VCaP (cell line): ENCODE measurements around the gene ADGRD1.

Experiments
- H3K27ac ChIP-seq: fragments of 450-650 bp; 2 replicates; pipeline ENCODE4 v1.5.1; 2017
- TF ChIP-seq, protein P1 (sequence below): fragments of 450-650 bp; conservative IDR thresholded peaks from 2 replicates; pipeline ENCODE4 v1.5.1; 2017; ENCODE audit warnings: mild to moderate bottlenecking, moderate library complexity

The ADGRD1 gene

DNA sequence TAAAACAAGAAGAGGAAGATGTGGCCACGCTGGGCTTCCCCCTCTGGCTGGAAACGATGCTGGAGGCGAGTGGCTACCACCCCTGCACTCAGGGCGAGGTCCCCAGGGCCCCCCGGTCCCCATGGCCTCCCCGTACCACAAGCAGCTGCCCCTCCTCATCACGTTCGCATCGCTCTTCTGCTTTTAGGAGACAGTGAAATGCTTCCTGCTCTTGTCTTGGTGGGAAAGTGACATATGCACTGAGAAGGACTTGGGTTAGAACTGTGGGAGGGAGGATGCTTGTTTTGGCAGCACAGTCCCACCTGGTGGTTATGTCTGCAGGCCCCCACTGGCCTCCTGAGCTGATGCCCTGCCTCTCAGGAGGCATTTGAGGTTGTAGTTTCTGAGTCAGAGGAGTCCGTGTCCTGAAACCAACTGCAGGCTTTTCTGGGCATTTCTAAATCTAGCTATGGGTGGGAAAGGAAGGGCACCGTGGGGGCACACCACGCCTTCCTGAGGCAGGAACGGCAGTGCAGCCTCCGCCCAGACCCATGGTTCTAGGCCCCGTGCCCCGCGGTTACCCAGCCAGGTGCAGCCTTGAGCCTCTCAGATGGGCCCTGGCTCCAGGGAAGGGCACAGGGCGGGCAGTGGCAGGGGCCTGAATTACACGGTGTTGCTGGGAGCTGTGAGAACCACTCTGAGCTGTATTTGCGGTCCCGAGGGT is 139.3 kb downstream of the ADGRD1 start:
- TF ChIP-seq, protein P1, sequence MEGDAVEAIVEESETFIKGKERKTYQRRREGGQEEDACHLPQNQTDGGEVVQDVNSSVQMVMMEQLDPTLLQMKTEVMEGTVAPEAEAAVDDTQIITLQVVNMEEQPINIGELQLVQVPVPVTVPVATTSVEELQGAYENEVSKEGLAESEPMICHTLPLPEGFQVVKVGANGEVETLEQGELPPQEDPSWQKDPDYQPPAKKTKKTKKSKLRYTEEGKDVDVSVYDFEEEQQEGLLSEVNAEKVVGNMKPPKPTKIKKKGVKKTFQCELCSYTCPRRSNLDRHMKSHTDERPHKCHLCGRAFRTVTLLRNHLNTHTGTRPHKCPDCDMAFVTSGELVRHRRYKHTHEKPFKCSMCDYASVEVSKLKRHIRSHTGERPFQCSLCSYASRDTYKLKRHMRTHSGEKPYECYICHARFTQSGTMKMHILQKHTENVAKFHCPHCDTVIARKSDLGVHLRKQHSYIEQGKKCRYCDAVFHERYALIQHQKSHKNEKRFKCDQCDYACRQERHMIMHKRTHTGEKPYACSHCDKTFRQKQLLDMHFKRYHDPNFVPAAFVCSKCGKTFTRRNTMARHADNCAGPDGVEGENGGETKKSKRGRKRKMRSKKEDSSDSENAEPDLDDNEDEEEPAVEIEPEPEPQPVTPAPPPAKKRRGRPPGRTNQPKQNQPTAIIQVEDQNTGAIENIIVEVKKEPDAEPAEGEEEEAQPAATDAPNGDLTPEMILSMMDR, result no peak
- no peak overlapping the region for H3K27ac ChIP-seq

DNA sequence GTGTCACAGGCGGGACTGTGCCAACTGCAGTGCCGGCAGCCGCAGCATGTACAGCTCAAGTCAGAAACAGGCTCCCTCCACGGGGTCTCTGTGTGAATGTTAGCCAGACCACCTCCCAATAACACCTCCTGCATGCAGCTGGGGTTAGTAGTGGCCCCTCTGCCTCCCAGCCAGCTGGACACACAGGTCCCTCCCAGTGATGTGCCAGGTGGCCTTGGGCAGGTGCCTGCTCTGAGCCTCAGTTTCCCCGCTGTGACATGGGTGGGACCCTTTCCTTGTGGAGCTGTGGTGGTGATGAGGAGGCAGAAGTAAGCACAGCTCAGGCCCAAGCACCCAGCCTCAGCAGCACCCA is 139.9 kb downstream of the ADGRD1 start:
- no peak overlapping the region for H3K27ac ChIP-seq
- TF ChIP-seq, protein P1, result no peak

GRCh38 chr12:131093971-131094830 is 140.5 kb downstream of the ADGRD1 start:
- no peak overlapping the region for H3K27ac ChIP-seq
- TF ChIP-seq, protein P1, result no peak

DNA sequence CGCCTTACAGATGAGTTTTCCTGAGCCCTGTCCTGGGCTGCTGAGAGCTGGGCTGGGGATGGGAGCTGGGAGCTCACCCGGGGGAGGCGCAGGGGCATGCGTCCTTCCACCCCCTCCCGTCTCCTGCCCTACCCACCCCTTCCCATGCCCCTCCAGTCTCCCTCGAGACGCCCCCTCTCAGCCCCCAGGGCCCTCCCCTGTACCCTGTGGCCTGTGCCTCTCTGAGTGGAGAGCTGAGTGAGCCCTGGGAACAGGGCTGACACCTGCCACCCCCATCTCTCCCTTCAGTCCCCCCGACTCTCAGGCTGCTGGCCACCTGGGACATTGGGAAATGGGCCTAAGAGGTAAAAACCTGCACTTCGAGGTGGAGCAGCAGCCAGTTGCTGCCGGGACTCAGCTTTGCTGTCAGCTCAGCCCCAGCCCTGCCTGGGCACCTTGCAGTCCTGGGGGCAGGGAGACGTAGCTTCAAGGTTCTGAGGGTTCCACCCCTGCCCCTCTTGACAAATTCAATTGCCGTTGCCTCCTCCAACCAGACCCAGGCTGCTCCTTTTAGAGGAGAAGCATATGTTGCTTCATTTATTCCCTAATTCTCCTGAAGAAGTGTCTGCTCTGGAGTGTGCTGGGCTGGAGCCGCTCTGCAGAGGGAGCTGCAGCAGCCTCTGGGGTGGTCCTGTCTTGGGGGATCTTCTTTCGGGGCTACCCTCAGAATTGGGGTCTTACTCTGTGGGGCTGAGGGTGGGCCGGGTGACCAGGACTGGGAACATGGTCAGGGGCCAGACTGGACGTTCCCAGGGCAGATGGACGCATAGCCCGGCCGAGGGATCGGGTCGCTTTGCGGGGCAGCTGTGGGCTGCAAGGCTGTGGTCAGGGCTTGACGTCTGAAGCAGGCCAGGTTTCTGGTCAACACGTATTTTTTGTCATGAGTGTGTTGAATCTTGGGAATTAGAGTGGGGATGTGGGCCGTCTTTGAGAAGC is 141.4 kb downstream of the ADGRD1 start:
- no peak overlapping the region for H3K27ac ChIP-seq
- TF ChIP-seq, protein P1, result no peak

- H3K27ac ChIP-seq, result no peak overlapping the region
- TF ChIP-seq, protein P1, result no peak
Measured at GRCh38 chr12:131095826-131096680, 142.3 kb downstream of the ADGRD1 start.

DNA sequence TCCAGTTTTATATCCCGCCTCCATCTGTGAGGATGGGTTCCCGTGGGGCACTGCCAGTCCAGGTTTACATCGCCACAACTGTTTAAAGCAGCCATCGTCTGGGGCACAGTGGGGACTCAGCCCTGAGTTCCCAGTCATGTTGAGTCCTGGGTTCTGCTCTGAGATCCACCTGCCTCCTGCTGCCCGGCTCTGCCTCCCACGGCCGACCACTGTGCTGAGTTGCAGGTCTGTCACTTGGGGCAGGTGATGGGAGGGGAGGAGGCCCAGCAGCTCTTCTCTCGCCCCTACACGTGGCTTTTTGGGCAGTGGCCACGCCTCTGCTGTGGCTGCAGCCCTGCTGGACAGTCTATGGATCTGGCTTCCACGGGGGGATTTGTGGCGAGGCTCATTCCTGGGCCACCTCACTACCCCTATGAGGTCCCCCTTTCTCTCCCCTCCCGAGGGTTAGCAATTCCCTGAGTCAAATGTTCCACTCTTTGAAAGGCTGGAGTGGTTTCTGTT is 143.0 kb downstream of the ADGRD1 start:
- H3K27ac ChIP-seq, result no peak overlapping the region
- TF ChIP-seq, protein P1, result no peak
